ENCODE data around the gene PCDHGB4. TPM values are rescaled to one million over a fixed set of nuclear protein-coding genes. Genes with fewer than 3 reads are reported as not detected.

PCDHGB4 gene
- total RNA-seq, 4 donors from 2014 or later: 2.3 to 4.1 (median 3.1) TPM

DNA sequence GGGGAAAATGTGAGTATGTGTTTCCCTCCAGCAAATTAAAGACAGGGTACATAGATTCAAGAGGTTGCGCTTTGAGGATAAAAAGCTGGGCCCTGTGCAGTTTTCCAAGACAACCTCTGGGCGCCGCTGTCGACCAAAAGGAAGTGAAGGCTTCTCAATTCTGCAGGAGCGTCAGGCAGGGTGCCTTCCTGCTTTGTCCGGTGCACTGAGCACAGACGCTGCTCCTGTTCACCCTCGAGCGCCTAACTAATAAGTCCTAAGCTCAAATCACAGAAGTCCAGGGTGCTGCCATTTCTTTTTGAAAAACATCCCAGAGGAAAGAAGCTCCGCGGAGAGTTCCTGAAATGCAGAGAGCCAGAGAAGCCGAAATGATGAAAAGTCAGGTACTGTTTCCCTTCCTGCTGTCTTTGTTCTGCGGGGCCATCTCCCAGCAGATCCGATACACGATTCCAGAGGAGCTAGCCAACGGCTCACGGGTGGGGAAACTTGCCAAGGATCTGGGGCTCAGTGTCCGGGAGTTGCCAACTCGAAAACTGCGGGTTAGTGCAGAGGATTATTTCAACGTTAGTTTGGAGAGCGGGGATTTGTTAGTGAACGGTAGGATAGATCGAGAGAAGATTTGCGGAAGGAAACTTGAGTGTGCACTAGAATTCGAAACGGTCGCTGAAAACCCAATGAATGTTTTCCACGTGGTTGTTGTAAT, 37.4 kb upstream of the PCDHGB4 start, which contains the start of gene PCDHGB1:
Gene PCDHGB1, plus strand, starts transcription at position 183 of the 703 bp plus-strand sequence. Its CDS starts 162 bp downstream, at position 345.
- TF ChIP-seq, protein P1, sequence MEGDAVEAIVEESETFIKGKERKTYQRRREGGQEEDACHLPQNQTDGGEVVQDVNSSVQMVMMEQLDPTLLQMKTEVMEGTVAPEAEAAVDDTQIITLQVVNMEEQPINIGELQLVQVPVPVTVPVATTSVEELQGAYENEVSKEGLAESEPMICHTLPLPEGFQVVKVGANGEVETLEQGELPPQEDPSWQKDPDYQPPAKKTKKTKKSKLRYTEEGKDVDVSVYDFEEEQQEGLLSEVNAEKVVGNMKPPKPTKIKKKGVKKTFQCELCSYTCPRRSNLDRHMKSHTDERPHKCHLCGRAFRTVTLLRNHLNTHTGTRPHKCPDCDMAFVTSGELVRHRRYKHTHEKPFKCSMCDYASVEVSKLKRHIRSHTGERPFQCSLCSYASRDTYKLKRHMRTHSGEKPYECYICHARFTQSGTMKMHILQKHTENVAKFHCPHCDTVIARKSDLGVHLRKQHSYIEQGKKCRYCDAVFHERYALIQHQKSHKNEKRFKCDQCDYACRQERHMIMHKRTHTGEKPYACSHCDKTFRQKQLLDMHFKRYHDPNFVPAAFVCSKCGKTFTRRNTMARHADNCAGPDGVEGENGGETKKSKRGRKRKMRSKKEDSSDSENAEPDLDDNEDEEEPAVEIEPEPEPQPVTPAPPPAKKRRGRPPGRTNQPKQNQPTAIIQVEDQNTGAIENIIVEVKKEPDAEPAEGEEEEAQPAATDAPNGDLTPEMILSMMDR (IDR thresholded peaks at IDR 0.05; ENCODE audit: low read depth): no peak

DNA sequence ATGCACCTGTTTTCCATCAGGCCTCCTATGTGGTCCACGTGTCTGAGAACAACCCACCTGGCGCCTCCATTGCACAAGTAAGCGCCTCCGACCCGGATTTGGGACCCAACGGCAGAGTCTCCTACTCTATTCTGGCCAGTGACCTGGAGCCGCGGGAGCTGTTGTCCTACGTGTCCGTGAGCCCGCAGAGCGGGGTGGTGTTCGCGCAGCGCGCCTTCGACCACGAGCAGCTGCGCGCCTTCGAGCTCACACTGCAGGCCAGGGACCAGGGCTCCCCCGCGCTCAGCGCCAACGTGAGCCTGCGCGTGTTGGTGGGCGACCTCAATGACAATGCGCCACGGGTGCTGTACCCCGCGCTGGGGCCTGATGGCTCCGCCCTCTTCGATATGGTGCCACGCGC, 35.9 kb upstream of the PCDHGB4 start:
- TF ChIP-seq, protein P1 (IDR thresholded peaks at IDR 0.05; ENCODE audit: low read depth): no peak

DNA sequence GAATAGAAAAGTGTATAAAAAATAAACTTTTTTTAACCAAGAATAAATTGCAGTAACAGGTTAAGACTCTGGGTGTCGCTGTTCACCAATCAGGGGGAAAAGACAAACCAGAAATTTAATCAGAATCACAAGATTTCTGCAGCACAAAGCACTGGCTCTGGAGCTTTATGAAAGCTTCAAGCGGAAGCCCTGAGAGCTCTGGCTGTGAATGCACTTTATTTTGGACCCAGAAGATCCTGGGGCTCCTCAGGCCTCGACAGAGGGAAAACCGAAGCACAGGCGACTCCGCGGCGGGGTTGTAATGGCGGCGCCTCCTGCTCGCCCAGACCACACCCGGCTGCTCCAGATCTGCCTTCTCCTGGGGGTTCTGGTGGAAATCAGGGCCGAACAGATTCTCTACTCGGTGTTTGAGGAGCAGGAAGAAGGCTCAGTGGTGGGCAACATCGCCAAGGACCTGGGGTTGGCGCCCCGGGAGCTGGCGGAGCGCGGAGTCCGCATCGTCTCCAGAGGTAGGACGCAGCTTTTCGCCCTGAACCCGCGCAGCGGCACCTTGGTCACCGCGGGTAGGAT, 32.5 kb upstream of the PCDHGB4 start, which contains the start of gene PCDHGA4:
Gene PCDHGA4, plus strand, starts transcription at position 122 of the 570 bp plus-strand sequence. Its CDS starts 87 bp downstream, at position 209.
- TF ChIP-seq, protein P1 (IDR thresholded peaks at IDR 0.05; ENCODE audit: low read depth): no peak

DNA sequence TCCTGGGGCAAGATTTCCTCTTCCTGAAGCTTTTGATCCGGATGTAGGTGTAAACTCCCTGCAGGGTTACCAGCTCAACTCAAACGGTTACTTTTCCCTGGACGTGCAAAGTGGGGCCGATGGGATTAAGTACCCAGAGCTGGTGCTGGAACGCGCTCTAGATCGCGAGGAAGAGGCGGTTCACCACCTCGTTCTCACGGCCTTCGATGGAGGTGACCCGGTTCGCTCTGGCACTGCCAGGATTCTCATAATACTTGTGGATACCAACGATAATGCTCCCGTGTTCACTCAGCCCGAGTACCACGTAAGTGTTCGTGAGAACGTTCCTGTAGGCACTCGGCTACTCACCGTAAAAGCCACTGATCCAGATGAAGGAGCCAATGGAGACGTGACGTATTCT, 31.9 kb upstream of the PCDHGB4 start:
- TF ChIP-seq, protein P1 (IDR thresholded peaks at IDR 0.05; ENCODE audit: low read depth): no peak

DNA sequence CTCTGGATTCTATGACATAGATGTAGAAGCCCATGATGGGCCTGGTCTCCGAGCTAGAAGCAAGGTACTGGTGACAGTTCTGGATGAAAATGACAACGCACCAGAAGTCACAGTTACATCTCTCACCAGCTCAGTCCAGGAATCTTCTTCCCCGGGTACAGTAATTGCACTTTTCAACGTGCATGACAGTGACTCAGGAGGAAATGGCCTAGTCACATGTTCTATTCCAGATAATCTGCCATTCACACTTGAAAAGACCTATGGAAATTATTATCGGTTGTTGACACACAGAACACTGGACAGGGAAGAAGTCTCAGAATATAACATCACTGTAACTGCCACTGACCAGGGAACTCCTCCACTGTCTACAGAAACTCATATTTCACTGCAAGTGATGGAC, 31.4 kb upstream of the PCDHGB4 start:
- TF ChIP-seq, protein P1 (IDR thresholded peaks at IDR 0.05; ENCODE audit: low read depth): no peak

DNA sequence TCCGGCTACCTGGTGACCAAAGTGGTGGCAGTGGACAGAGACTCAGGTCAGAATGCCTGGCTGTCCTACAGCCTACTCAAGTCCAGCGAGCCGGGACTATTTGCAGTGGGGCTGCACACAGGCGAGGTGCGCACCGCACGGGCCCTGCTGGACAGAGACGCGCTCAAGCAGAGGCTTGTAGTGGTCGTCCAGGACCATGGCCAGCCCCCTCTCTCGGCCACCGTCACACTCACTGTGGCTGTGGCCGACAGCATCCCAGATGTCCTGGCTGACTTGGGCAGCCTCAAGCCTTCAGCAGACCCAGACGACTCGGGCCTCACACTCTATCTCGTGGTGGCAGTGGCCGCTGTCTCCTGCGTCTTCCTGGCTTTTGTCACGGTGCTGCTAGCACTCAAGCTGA, 30.5 kb upstream of the PCDHGB4 start:
- TF ChIP-seq, protein P1 (IDR thresholded peaks at IDR 0.05; ENCODE audit: low read depth): no peak

DNA sequence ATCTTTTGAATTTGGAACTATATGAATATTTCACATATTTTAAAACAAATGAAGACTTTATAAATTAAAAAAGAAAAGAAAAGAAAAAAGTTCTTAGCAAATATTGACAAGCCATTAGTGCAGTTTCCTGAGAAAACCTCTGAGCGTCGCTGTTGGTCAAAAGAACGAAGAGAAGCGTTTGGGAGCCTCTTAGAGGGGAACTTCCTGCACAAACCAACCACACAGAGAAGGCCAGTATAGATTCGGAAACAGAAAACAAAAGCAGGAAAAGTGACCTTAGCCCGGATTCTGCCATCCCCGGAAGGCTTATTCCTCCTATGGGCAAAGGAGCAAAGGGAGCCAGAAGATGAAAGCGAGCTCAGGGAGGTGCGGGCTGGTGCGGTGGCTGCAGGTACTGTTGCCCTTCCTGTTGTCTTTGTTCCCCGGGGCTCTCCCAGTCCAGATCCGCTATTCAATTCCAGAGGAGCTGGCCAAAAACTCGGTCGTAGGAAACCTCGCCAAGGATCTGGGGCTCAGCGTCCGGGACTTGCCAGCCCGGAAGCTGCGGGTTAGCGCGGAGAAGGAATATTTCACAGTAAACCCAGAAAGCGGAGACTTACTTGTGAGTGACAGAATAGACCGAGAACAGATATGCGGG, 27.6 kb upstream of the PCDHGB4 start, which contains the start of gene PCDHGB2:
Gene PCDHGB2, plus strand, starts transcription at position 205 of the 637 bp plus-strand sequence. Its CDS starts 142 bp downstream, at position 347.
- TF ChIP-seq, protein P1 (IDR thresholded peaks at IDR 0.05; ENCODE audit: low read depth): no peak

Data from subcutaneous adipose tissue (tissue), 4 donors.